ENCODE measurements around the gene MVK.

DNA sequence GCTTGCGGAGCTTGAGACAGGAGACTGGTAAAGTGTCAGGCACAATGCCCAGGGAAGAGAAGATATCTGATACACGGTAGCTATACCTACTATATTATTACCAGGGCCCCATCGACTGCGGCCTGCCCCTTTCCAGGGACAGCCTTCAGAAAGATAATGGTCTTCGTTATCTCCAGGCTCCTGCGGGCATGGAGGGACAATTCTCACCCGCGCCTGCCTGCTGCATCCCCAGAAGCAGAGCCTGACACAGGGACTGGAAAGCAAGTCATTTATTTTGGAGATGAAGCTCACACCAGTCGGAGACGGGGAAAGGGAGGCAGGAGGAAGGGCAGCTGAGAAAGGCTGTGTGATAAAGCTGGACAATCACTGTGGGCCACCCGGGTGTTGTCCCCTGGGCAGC lies 72.1 kb downstream of the MVK start:
- TF ChIP-seq CTCF (IDR thresholded peaks at IDR 0.05) (no peak), POLR2A (IDR thresholded peaks at IDR 0.05) (no peak)
